H1 (cell line): ENCODE measurements around the gene EYA2. TPM values are rescaled to one million over a fixed set of nuclear protein-coding genes. Genes with fewer than 3 reads are reported as not detected.

Experiments
- BACH1 ChIP-seq: IDR thresholded peaks from 2 replicates; pipeline ENCODE4 v1.6.1; 2012; ENCODE audit warnings: low read length, improper control_type of control experiment
- CEBPB ChIP-seq: IDR thresholded peaks from 2 replicates; pipeline ENCODE4 v1.6.1; 2012; ENCODE audit warnings: low read depth, low read length
- RAD21 ChIP-seq, 2 experiments: IDR thresholded peaks in 1 of 2; conservative IDR thresholded peaks in 1 of 2; 2 replicates each; pipeline ENCODE4 v1.6.1; 2011; ENCODE audit warnings: low read depth in 2 of 2, low read length in 2 of 2, improper control_type of control experiment in 1 of 2, inconsistent platforms in 1 of 2, mild to moderate bottlenecking in 1 of 2, moderate library complexity in 1 of 2
- SIN3A ChIP-seq, 2 experiments: IDR thresholded peaks in 1 of 2; conservative IDR thresholded peaks in 1 of 2; 2 replicates each; pipeline ENCODE4 v1.6.1; 2011 to 2012; ENCODE audit warnings: low read length in 2 of 2, improper control_type of control experiment in 1 of 2, low read depth in 1 of 2, mild to moderate bottlenecking in 1 of 2
- SP2 ChIP-seq: IDR thresholded peaks from 2 replicates; pipeline ENCODE4 v1.6.1; 2012; ENCODE audit warnings: mild to moderate bottlenecking, low read length, inconsistent platforms
- polyA plus RNA-seq, 7 experiments: library from polyadenylated mRNA; depleted of rRNA in 3 of 7; stranded (reverse) in 5 of 7; unstranded in 2 of 7; fragments of >200 nt in 5 of 7; fragments of 200-250 nt in 2 of 7; gene quantifications; 1 replicate in 5 of 7; 2 replicates in 1 of 7; 4 replicates in 1 of 7; pipeline versions ENCODE4 v1.2.1 to v1.2.3, GENCODE V29; 2011 to 2013; ENCODE audit warnings: missing spikeins in 2 of 7, mixed read lengths in 2 of 7
- total RNA-seq: library from RNA; stranded (reverse); fragmentation: NEBNext Ultra II Directional; extraction: Animal tissue kit (Norgen Biotek cat#: 25700); gene quantifications from 2 replicates; pipeline ENCODE4 v1.2.1, GENCODE V29; 2021
- TF ChIP-seq, protein P1 (sequence below): fragments of 300-600 bp; sonication (generic); IDR thresholded peaks from 2 replicates; pipeline ENCODE4 v1.7.1; 2012; ENCODE audit warnings: low read length, moderate library complexity, mild to moderate bottlenecking, inconsistent platforms; ENCODE audit not compliant: insufficient replicate concordance

The EYA2 gene
- total and polyA plus RNA-seq, 2 of the 8 experiments (the other 6 are each of a cell fraction or from before 2014, with no cell fraction given), result 1.6 to 1.7 TPM

DNA sequence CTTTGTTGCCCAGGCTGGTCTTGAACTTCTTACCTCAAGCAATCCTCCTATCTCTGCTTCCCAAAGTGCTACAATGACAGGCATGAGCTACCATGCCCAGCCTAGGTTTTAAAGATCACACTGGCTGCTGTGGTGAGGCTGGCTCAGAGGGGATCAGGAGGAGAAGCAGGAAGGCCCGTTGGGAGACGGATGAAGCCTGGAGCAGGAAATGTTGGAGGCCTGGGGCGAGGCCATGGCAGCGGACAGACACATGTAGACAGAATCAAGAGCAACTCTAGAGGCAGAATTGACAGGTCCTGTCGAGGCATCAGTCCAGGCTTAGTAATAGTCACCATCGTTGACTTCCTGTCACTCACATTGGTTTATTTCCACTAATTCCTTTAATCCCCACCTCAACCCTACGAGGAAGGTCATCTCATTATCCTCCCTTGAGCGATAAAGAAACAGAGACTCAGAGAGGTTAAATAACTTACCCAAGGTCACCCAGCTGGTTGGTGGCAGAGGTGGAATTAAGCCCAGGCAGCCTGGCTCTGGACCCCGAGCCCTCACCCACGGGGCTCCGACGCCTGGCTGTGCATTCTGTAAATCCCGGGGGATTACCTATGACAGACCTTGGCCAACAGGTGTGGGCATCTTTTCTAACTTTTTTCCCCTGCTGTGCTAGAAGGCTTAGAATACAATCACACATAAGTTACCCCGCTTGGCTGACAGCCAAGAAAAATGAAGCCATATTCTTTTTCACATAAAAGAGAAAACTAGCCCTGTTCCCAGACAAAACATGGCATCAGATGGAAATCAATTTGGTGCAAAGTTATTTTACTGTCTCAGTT lies 113.4 kb downstream of the EYA2 start (continued):
- TF ChIP-seq SIN3A (conservative IDR thresholded peaks at IDR 0.05 in 1 of 2, IDR thresholded peaks at IDR 0.05 in 1 of 2; ENCODE audit: low read depth in 1 of 2, low read length in 2 of 2), result no peak
- TF ChIP-seq, protein P1, sequence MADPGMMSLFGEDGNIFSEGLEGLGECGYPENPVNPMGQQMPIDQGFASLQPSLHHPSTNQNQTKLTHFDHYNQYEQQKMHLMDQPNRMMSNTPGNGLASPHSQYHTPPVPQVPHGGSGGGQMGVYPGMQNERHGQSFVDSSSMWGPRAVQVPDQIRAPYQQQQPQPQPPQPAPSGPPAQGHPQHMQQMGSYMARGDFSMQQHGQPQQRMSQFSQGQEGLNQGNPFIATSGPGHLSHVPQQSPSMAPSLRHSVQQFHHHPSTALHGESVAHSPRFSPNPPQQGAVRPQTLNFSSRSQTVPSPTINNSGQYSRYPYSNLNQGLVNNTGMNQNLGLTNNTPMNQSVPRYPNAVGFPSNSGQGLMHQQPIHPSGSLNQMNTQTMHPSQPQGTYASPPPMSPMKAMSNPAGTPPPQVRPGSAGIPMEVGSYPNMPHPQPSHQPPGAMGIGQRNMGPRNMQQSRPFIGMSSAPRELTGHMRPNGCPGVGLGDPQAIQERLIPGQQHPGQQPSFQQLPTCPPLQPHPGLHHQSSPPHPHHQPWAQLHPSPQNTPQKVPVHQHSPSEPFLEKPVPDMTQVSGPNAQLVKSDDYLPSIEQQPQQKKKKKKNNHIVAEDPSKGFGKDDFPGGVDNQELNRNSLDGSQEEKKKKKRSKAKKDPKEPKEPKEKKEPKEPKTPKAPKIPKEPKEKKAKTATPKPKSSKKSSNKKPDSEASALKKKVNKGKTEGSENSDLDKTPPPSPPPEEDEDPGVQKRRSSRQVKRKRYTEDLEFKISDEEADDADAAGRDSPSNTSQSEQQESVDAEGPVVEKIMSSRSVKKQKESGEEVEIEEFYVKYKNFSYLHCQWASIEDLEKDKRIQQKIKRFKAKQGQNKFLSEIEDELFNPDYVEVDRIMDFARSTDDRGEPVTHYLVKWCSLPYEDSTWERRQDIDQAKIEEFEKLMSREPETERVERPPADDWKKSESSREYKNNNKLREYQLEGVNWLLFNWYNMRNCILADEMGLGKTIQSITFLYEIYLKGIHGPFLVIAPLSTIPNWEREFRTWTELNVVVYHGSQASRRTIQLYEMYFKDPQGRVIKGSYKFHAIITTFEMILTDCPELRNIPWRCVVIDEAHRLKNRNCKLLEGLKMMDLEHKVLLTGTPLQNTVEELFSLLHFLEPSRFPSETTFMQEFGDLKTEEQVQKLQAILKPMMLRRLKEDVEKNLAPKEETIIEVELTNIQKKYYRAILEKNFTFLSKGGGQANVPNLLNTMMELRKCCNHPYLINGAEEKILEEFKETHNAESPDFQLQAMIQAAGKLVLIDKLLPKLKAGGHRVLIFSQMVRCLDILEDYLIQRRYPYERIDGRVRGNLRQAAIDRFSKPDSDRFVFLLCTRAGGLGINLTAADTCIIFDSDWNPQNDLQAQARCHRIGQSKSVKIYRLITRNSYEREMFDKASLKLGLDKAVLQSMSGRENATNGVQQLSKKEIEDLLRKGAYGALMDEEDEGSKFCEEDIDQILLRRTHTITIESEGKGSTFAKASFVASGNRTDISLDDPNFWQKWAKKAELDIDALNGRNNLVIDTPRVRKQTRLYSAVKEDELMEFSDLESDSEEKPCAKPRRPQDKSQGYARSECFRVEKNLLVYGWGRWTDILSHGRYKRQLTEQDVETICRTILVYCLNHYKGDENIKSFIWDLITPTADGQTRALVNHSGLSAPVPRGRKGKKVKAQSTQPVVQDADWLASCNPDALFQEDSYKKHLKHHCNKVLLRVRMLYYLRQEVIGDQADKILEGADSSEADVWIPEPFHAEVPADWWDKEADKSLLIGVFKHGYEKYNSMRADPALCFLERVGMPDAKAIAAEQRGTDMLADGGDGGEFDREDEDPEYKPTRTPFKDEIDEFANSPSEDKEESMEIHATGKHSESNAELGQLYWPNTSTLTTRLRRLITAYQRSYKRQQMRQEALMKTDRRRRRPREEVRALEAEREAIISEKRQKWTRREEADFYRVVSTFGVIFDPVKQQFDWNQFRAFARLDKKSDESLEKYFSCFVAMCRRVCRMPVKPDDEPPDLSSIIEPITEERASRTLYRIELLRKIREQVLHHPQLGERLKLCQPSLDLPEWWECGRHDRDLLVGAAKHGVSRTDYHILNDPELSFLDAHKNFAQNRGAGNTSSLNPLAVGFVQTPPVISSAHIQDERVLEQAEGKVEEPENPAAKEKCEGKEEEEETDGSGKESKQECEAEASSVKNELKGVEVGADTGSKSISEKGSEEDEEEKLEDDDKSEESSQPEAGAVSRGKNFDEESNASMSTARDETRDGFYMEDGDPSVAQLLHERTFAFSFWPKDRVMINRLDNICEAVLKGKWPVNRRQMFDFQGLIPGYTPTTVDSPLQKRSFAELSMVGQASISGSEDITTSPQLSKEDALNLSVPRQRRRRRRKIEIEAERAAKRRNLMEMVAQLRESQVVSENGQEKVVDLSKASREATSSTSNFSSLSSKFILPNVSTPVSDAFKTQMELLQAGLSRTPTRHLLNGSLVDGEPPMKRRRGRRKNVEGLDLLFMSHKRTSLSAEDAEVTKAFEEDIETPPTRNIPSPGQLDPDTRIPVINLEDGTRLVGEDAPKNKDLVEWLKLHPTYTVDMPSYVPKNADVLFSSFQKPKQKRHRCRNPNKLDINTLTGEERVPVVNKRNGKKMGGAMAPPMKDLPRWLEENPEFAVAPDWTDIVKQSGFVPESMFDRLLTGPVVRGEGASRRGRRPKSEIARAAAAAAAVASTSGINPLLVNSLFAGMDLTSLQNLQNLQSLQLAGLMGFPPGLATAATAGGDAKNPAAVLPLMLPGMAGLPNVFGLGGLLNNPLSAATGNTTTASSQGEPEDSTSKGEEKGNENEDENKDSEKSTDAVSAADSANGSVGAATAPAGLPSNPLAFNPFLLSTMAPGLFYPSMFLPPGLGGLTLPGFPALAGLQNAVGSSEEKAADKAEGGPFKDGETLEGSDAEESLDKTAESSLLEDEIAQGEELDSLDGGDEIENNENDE, result no peak
- no peak for TF ChIP-seq BACH1
- TF ChIP-seq SP2, result no peak
- no peak for TF ChIP-seq RAD21 (IDR thresholded peaks at IDR 0.05 in 1 of 2, conservative IDR thresholded peaks at IDR 0.05 in 1 of 2; ENCODE audit: low read depth in 2 of 2, low read length in 2 of 2)
- no peak for TF ChIP-seq CEBPB
